ENCODE measurements around the gene RNF214. TPM values are rescaled to one million over a fixed set of nuclear protein-coding genes. Genes with fewer than 3 reads are reported as not detected.

RNF214 gene
- polyA plus RNA-seq, 1 donor (not counting 4 experiments of a cell fraction or from before 2014, with no cell fraction given), result 11.8 TPM

GRCh38 chr11:117220568-117220967 lies 11.9 kb upstream of the RNF214 start:
- H3K27ac ChIP-seq (ENCODE audit: control insufficient read depth, insufficient read depth, low read length), result no peak overlapping the region
- no peak overlapping the region for H3K9ac ChIP-seq (ENCODE audit: control insufficient read depth, extremely low read depth, insufficient read depth, low read length)
- no peak overlapping the region for H2AFZ ChIP-seq (ENCODE audit: control insufficient read depth, low read length)
- H4K20me1 ChIP-seq (ENCODE audit: control insufficient read depth, extremely low read depth, insufficient read depth, low read length), result no peaks in the 10 kb centered on the region
- no peak for DNase-seq (ENCODE audit: low read depth, low spot score)
- H3K9me1 ChIP-seq (ENCODE audit: control insufficient read depth, extremely low read depth, insufficient read depth, low read length), result peaks cover 2% of the 10 kb centered on the region
- no peaks in the 10 kb centered on the region for H3K79me2 ChIP-seq (ENCODE audit: control insufficient read depth, insufficient read depth, low read length)
- H3K4me3 ChIP-seq (ENCODE audit: control insufficient read depth in 2 of 3, extremely low read depth in 1 of 3, insufficient read depth in 2 of 3, low read depth in 1 of 3, low read length in 3 of 3), result no peak overlapping the region
- no peak for FAIRE-seq
- H3K9me3 ChIP-seq (ENCODE audit: control insufficient read depth, low read depth, low read length), result no peaks in the 10 kb centered on the region
- dilution Hi-C loops (cut with MboI; ENCODE audit: extremely low pct_ligation_motif_present, low sequenced_read_pairs), result no loop called here
- H3K27me3 ChIP-seq (ENCODE audit: control insufficient read depth, extremely low read depth, insufficient read depth, low read length), result no peaks in the 10 kb centered on the region
- peaks cover 39 to 60% of the 10 kb centered on the region in 2 experiments for H3K36me3 ChIP-seq (ENCODE audit: control insufficient read depth in 2 of 2, extremely low read depth in 1 of 2, insufficient read depth in 2 of 2, low read length in 2 of 2)
- no peak overlapping the region for H3K4me2 ChIP-seq (ENCODE audit: control insufficient read depth, extremely low read depth, insufficient read depth, low read depth, low read length)
- no peak for TF ChIP-seq CTCF (optimal IDR thresholded peaks at IDR 0.05 in 1 of 3, IDR thresholded peaks at IDR 0.05 in 1 of 3, conservative IDR thresholded peaks at IDR 0.05 in 1 of 3; ENCODE audit: extremely low read depth in 1 of 3, insufficient read depth in 2 of 3, low read length in 3 of 3)
- H3K4me1 ChIP-seq (ENCODE audit: control insufficient read depth, extremely low read depth, insufficient read depth, low read length), result no peaks in the 10 kb centered on the region

GRCh38 chr11:117220999-117221774 lies 11.3 kb upstream of the RNF214 start:
- DNase-seq (ENCODE audit: low read depth, low spot score), result no peak
- no peak overlapping the region for H3K4me2 ChIP-seq (ENCODE audit: control insufficient read depth, extremely low read depth, insufficient read depth, low read depth, low read length)
- no peaks in the 10 kb centered on the region for H3K79me2 ChIP-seq (ENCODE audit: control insufficient read depth, insufficient read depth, low read length)
- no peaks in the 10 kb centered on the region for H3K27me3 ChIP-seq (ENCODE audit: control insufficient read depth, extremely low read depth, insufficient read depth, low read length)
- H3K9ac ChIP-seq (ENCODE audit: control insufficient read depth, extremely low read depth, insufficient read depth, low read length), result no peak overlapping the region
- no peak overlapping the region for H2AFZ ChIP-seq (ENCODE audit: control insufficient read depth, low read length)
- no peak overlapping the region for H3K27ac ChIP-seq (ENCODE audit: control insufficient read depth, insufficient read depth, low read length)
- peaks cover 2% of the 10 kb centered on the region for H3K9me1 ChIP-seq (ENCODE audit: control insufficient read depth, extremely low read depth, insufficient read depth, low read length)
- no peaks in the 10 kb centered on the region for H3K9me3 ChIP-seq (ENCODE audit: control insufficient read depth, low read depth, low read length)
- H3K4me1 ChIP-seq (ENCODE audit: control insufficient read depth, extremely low read depth, insufficient read depth, low read length), result no peaks in the 10 kb centered on the region
- FAIRE-seq, result no peak
- H4K20me1 ChIP-seq (ENCODE audit: control insufficient read depth, extremely low read depth, insufficient read depth, low read length), result no peaks in the 10 kb centered on the region
- TF ChIP-seq CTCF (optimal IDR thresholded peaks at IDR 0.05 in 1 of 3, IDR thresholded peaks at IDR 0.05 in 1 of 3, conservative IDR thresholded peaks at IDR 0.05 in 1 of 3; ENCODE audit: extremely low read depth in 1 of 3, insufficient read depth in 2 of 3, low read length in 3 of 3) (no peak), EZH2 (IDR thresholded peaks at IDR 0.05; ENCODE audit: low read length) (no peak)
- H3K36me3 ChIP-seq (ENCODE audit: control insufficient read depth in 2 of 2, extremely low read depth in 1 of 2, insufficient read depth in 2 of 2, low read length in 2 of 2), result peaks cover 44 to 57% of the 10 kb centered on the region in 2 experiments
- dilution Hi-C loops (cut with MboI; ENCODE audit: extremely low pct_ligation_motif_present, low sequenced_read_pairs), result no loop called here
- H3K4me3 ChIP-seq (ENCODE audit: control insufficient read depth in 2 of 3, extremely low read depth in 1 of 3, insufficient read depth in 2 of 3, low read depth in 1 of 3, low read length in 3 of 3), result no peak overlapping the region

Measured in keratinocyte (primary cell).